HG03442 (cell line): ENCODE results near the gene LMF2.
"Not testable (repeated sequence)": the region's sequence is repeated elsewhere in the genome, so short reads cannot be mapped to it uniquely, and the experiment has no call there.

Source experiments
- ATAC-seq: cut with Tn5 transposase; IDR thresholded peaks from one replicate; pipeline ENCODE4 v1.9.1; 2021; ENCODE audit warnings: mild to moderate bottlenecking, moderate library complexity; ENCODE audit not compliant: unreplicated experiment

The LMF2 gene, protein sequence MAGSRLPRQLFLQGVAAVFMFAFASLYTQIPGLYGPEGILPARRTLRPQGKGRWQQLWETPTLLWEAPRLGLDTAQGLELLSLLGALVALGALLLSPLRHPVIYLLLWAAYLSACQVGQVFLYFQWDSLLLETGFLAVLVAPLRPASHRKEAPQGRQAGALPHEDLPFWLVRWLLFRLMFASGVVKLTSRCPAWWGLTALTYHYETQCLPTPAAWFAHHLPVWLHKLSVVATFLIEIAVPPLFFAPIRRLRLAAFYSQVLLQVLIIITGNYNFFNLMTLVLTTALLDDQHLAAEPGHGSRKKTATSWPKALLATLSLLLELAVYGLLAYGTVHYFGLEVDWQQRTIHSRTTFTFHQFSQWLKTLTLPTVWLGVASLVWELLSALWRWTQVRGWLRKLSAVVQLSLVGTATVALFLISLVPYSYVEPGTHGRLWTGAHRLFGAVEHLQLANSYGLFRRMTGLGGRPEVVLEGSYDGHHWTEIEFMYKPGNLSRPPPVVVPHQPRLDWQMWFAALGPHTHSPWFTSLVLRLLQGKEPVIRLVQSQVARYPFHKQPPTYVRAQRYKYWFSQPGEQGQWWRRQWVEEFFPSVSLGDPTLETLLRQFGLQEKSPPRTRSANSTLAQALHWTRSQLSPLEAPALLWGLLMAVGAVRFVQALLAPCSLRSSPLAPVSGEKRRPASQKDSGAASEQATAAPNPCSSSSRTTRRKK

GRCh38 chr22:50507421-50507990 is at the start of gene LMF2:
TSS of gene LMF2 (minus strand) at chr22:50507702. CDS start at chr22:50507675, 27 bp downstream.
- peak; percentile 51 for ATAC-seq

GRCh38 chr22:50556703-50557102 is 49.2 kb upstream of the LMF2 start:
- no peak for ATAC-seq

- ATAC-seq: no peak
These were observed 45.8 kb upstream of the LMF2 start for GRCh38 chr22:50553310-50553709.

DNA sequence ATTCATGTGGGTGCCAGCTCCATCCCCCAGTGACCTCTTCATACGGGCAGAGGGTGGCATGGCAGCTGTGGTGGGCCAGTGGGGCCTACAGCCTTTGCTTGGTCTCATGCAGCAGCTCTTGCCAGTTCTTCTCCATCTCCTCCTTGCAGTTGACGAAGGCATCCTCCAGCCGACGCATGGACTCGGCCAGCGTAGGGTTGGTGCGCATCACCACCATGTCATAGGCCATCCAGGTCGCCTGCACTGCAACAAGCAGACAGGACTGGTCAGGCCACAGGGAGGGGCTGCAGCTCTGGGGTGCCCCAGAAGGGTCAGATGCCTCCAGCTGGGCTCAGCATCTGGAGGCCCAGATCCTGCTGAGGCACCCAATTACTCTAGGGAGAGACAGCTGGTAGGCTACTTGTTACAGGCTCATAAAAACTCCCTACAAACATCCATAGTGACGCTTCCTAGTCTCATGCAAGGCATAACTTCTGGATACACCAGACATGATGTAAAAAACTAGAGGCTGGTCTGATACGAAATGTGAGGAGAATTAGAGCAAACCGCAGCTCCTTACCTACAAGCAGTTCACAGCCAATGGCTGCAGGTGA is 43.8 kb upstream of the LMF2 start:
- ATAC-seq: no peak

DNA sequence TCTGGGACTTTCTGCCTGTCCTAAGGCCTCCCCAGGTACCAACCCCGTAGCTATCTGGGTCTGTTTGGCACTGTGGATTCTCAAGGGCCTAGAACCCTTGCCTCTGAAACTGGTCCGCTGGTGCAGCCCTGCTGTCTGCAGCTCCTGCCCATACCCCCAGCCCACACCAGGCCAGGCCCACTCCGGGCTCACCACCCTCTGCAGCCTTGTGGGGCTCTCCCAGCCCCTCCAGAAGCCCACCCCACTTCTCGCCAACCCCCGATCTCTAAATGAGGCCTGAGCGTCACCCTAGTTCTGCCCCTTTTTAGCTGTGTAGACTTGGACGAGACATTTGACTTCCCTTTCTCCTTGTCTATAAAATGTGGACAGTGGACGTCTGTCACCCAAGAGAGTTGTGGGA is 42.9 kb upstream of the LMF2 start:
- no peak for ATAC-seq

DNA sequence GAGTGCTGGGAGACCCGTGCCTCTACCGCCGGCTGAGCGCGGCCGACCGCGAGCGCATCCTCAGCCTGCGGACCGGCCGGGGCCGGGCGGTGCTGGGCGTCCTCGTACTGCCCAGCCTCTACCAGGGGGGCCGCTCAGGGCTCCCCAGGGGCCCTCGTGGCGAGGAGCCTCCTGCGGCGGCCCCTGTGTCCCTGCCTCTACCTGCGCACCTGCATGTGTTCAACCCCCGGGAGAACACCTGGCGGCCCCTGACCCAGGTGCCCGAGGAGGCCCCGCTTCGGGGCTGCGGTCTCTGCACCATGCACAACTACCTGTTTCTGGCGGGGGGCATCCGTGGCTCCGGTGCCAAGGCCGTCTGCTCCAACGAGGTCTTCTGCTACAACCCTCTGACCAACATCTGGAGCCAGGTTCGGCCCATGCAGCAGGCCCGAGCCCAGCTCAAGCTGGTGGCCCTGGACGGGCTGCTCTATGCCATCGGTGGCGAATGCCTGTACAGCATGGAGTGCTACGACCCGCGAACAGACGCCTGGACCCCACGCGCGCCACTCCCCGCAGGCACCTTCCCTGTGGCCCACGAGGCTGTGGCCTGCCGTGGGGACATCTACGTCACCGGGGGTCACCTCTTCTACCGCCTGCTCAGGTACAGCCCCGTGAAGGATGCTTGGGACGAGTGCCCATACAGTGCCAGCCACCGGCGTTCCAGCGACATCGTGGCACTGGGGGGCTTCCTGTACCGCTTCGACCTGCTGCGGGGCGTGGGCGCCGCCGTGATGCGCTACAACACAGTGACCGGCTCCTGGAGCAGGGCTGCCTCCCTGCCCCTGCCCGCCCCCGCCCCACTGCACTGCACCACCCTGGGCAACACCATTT is 41.7 kb upstream of the LMF2 start:
- no peak for ATAC-seq

- ATAC-seq: no peak
These were observed 40.8 kb upstream of the LMF2 start for GRCh38 chr22:50548040-50548920.

DNA sequence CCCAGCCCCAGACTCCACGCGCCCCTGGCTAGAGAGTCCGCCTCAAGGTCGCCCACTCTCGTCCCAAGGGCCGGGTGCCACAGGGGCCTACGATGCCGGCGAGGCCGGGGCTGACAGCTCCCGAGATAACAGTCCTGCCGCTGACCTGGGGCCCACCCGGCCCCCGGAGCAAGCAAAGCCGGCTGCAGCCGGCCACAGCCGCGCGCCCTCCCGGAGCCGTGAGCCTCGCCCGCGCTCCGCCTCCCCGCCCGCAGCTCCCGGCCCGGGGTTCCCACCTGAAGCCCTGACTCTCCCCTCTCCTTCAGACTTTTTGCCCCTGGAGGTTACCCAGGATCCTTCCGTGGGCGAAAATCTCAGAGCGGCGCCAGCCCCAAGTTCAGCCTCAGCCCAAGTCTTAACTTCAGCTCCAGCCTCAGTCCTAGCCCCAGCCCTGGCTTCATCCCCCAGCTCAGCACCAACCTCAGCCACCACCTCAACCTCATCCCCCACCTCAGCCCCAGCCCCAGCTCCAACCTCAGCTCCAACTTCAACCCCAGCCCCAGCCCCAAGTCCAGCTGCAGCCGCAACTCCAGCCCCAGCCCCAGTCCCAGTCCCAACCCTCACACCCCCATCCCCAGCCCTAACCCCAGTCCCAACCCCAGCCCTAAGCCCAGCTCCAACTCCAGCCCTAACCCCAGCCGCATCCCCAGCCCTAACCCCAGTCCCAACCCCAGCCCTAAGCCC is 39.9 kb upstream of the LMF2 start:
- no peak for ATAC-seq

DNA sequence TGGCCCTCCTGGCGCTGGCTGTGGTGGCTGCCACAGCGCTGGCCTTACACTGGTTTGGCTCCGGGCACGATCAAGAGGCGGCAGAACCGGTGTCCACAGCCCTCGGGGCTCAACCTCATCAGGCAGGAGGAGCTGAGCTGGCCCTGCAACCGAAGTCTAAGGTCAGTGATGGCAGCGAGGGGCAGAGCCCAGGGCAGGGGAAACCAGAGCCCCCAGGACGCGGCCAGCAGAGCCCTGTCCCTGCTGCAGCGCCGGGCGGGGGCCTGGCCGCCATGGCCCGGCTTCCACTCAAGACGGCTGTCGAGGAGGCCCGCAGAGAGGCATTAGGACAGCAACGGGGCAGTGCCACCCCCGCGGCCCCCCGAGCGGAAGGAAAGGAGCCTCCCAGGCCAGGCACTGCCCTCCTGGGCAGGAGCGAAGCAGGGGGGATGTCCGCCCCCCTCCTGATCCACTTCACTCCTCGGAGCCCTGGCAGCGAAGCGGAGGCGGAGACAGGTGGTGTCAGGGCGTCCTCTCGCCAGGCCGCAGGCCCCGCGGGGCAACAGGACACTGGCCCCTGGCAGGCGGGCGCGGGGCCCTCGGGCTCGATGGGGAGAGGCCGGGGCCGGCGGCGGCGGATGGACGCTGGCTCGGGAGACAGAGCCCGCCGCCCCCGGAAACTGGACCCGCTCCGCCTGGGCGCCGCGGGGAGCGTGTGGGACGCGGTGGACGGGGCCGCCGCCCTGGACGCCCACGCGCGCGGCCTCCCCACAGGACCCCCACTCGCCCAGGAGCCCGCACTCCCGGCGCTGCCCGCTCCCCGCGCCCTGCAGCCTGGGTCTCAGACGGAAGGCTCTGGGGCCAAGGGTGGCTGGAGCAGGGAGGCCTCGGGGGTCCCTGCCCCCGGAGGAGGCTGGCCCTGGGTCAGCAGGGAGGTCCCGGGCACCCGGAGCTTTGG is 39.1 kb upstream of the LMF2 start:
- ATAC-seq: no peak

- ATAC-seq: no peak
These were observed 38.2 kb upstream of the LMF2 start, which contains the start of gene KLHDC7B for GRCh38 chr22:50545522-50546325. TSS of gene KLHDC7B (plus strand) at chr22:50545899. CDS start at chr22:50546244, 345 bp downstream.

GRCh38 chr22:50544746-50545253 is 37.3 kb upstream of the LMF2 start:
- no peak for ATAC-seq

DNA sequence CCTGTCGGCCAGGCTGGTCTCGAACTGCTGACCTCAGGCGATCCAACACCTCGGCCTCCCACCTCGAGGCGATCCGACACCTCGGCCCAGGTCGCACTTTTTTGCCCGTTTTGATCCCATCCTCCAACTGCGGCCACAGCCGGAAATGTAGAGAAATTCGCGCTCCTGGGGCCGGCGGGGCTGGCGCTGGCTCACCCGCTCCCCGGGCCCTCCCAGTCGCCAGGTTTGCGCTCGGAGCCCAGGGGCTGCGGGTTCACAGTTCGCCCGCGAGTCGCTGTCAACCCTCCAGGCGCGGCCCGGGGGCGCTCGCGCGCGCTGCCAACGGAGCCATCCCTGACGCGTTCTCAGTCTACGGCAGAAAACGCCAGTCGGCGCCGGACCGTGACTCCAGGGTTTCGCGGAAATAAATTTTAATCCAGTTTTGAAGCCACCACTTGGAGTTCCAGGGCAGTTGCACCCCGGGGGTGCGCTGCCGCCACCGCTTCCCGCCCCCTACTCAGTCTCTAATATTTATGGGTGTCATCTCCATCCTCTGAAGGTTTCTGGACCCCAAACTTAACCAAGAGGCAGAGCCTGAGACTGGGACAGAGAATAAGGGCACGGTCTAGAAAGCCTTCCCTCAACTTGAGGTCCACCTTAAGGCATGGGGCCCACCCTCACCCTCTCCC is 36.7 kb upstream of the LMF2 start:
- no peak for ATAC-seq

DNA sequence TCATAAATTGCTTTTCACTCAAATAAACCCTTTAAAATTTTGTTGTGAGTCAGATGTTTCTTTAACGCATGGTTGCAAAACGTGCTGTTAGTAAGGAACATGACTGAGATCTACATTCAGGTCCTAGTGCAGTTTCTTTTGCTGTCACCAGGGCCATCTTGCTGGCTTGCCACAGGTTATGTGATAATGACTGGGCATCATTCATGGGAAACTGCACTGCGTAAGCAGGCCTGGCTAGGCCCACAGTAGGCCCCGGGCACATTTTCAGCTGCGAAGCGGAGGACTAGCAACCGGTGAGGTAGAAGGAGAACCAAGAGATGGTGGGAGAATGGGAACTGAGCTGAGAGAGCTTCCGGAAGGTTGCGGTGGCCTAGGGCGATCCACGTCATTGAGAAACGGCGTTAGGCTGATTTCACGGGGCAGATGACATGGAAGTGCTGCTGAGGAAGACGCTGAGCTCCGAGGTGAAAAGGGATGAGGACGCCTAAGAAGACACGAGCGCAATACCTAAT is 35.0 kb upstream of the LMF2 start:
- ATAC-seq: peak; percentile 29

GRCh38 chr22:50541667-50542026 is 34.1 kb upstream of the LMF2 start:
- not testable (repeated sequence) for ATAC-seq

DNA sequence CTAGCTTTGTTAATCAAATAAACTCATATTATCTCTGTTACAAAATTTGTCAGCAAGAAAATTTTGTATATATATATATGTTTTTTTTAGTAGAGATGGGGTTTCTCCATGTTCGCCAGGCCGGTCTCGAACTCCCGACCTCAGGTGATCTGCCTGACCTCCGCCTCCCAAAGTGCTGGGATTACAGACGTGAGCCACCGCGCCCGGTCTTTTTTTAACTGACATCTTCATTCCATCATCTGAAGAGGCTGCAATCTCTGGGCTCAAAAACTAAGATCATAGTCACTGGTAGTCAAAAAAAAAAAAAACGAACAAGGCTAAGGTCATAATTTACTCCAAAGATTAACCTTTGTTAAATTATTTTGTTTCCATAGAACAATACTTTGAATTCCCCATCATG is 32.9 kb upstream of the LMF2 start:
- no peak for ATAC-seq

DNA sequence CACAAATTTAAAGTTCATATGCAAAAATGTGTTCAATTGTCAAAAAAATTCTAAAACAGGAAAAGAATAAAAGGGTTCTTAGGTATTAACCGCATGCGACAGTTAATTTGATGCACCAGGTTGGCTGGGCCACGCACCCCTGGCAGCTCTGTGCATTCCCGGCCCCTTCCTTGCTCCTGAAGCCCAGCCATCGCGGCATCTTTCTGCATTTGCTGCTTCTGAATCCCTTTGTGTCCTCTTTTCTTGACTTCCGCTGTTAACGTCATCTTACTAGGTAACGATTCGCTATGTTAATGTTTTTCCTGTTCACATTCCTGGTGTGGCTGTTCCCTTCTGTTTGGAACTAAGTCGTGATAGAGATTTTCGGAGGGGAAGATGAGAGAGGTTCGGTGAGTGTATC is 30.3 kb upstream of the LMF2 start:
- ATAC-seq: no peak
